PFSK-1 (cell line): Measurements from ENCODE around the gene DENND4B.

Experiments used
- FOXP2 ChIP-seq: optimal IDR thresholded peaks from 2 replicates; pipeline ENCODE3; 2011; ENCODE audit warnings: borderline replicate concordance, control low read depth, inconsistent platforms; ENCODE audit not compliant: insufficient read depth; ENCODE audit errors: extremely low read length, extremely low read depth
- POLR2AphosphoS5 ChIP-seq: IDR thresholded peaks from 2 replicates; pipeline ENCODE4 v1.6.1; 2012; ENCODE audit warnings: low read depth, mild to moderate bottlenecking, control low read depth, low read length, moderate library complexity
- REST ChIP-seq, 2 experiments: IDR thresholded peaks; 2 replicates each; pipeline versions ENCODE4 v1.6.1 to v1.8.0; 2011 to 2012; ENCODE audit warnings: low read depth in 2 of 2, low read length in 2 of 2, control low read depth in 1 of 2, inconsistent platforms in 1 of 2, mild to moderate bottlenecking in 1 of 2, moderate library complexity in 1 of 2; ENCODE audit not compliant: insufficient read depth in 1 of 2
- SIN3A ChIP-seq: IDR thresholded peaks from 2 replicates; pipeline ENCODE4 v1.6.1; 2012; ENCODE audit warnings: mild to moderate bottlenecking, low read length, moderate library complexity, borderline replicate concordance; ENCODE audit not compliant: insufficient read depth
- TAF1 ChIP-seq: IDR thresholded peaks from 2 replicates; pipeline ENCODE4 v1.6.1; 2012; ENCODE audit warnings: low read length, control low read depth, borderline replicate concordance; ENCODE audit not compliant: insufficient read depth

Gene DENND4B

DNA sequence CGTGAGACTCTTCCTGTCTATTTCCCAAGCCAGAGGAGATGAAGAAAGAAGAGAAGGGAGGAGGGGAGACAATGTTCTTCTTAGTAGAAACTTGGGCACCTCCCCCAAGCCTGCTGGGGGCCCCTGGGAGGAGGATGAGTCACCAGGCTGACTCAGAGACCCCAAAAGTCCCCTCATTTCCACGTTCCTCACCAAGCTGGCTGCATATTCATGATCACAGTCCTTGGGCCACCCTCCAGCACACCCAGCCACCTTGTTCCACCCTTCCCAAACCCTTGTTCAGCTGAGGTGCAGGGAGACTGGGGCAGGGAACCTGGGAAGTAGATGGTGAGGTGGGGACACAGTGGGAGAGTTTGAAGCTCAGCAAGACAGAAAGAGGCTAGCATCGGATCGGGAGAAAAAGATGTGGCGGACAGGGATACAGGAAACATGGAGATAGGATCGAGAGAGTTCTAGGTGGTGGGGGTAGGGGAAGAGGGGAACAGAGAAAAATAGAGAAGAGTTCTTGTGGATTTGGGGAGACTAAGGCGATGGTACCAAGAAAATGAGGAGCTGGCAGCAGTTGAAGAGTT lies 38.9 kb upstream of the DENND4B start:
- TF ChIP-seq POLR2AphosphoS5 (no peak), TAF1 (peak; percentile 39; the same call in 1 of the 2 replicates), SIN3A (no peak)

DNA sequence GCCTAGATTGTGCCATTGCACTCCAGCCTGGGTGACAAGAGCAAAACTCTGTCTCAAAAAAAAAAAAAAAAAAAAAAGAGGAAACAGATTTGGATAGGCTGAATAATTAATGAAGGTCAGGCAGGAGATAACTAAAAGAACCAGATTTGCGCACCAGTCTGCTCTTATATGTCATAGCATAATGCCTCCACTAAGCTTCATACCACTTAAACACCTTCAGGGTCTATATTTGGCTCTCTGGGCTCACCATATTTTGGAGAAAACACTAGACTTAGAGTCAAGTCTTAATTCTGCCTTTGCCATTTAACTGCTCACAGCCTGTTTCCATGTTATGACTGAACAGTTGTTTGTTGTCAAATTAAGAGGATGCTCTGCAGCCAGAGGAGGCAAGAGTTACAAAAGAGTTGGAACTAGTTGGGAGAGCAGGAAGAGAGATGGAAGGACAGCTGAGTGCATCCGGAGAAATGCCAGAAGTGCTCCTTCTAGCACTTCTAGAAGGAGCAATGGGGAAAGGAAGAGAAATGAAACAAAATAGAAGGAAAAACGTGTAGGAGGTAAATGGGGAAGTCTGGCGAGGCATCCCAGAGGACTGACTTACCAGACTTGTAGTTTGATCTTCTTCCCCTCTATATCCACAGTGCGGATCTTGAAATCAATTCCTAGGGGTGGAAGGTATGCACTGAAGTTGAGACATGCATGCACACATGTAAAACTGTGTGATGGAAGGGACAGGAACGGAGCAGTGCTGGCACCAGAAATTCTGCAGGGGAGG lies 37.8 kb upstream of the DENND4B start:
- TF ChIP-seq SIN3A = no peak

GRCh38 chr1:153978274-153978909 lies 31.9 kb upstream of the DENND4B start:
- TF ChIP-seq SIN3A = no peak
- TF ChIP-seq TAF1 = no peak
- TF ChIP-seq REST (IDR thresholded peaks at IDR 0.05; ENCODE audit: insufficient read depth in 1 of 2, low read depth in 2 of 2, low read length in 2 of 2) = no peak
- no peak for TF ChIP-seq FOXP2
- no peak for TF ChIP-seq POLR2AphosphoS5

GRCh38 chr1:153977250-153978240 lies 31.0 kb upstream of the DENND4B start, which contains the start of gene JTB:
JTB (minus strand) TSS chr1:153977674; CDS start chr1:153977252, 422 bp downstream.
- TF ChIP-seq REST (IDR thresholded peaks at IDR 0.05; ENCODE audit: insufficient read depth in 1 of 2, low read depth in 2 of 2, low read length in 2 of 2) = 0 out of 4 replicates have a peak, but pooled peaks of 1 of the 2 experiments have one; percentile 9
- peak; percentile 96 for TF ChIP-seq TAF1
- peak; percentile 55; the same call in 1 of the 2 replicates for TF ChIP-seq SIN3A
- no peak for TF ChIP-seq FOXP2
- peak; percentile 83 for TF ChIP-seq POLR2AphosphoS5

GRCh38 chr1:153976819-153977249 lies 30.3 kb upstream of the DENND4B start:
- TF ChIP-seq POLR2AphosphoS5 = no peak
- TF ChIP-seq REST (IDR thresholded peaks at IDR 0.05; ENCODE audit: insufficient read depth in 1 of 2, low read depth in 2 of 2, low read length in 2 of 2) = no peak
- no peak for TF ChIP-seq SIN3A
- TF ChIP-seq FOXP2 = no peak
- no peak for TF ChIP-seq TAF1
